B cell (primary cell): ENCODE data around the gene EMP1.

Experiments
- CTCF ChIP-seq: fragments of 200-600 bp; IDR thresholded peaks from one replicate; pipeline ENCODE4 v1.8.0; 2022; ENCODE audit warnings: antibody characterized with exemption, mild to moderate bottlenecking
- EZH2 ChIP-seq: IDR thresholded peaks from 2 replicates; pipeline ENCODE4 v1.6.1; 2012; ENCODE audit warnings: borderline replicate concordance, low read depth, mild to moderate bottlenecking, moderate library complexity, low read length; ENCODE audit not compliant: insufficient read depth, poor library complexity, severe bottlenecking

GRCh38 chr12:13167906-13168305, 28.6 kb upstream of the EMP1 start:
- TF ChIP-seq CTCF (no peak), EZH2 (no peak)
